ENCODE data around the gene CDCA7L. TPM values are rescaled to one million over a fixed set of nuclear protein-coding genes. Genes with fewer than 3 reads are reported as not detected.

Gene CDCA7L
- polyA plus RNA-seq, 1 donor (not counting 4 experiments of a cell fraction or from before 2014, with no cell fraction given) = 31.8 TPM

GRCh38 chr7:21943436-21943835 lies 2.3 kb downstream of the CDCA7L start:
- H3K9me1 ChIP-seq (ENCODE audit: control insufficient read depth, extremely low read depth, insufficient read depth, low read length) = peaks cover 2% of the 10 kb centered on the region
- no peak overlapping the region for H2AFZ ChIP-seq (ENCODE audit: control insufficient read depth, low read length)
- peak overlapping the region in 1 of 3 experiments; percentile 4 for H3K4me3 ChIP-seq (ENCODE audit: control insufficient read depth in 2 of 3, extremely low read depth in 1 of 3, insufficient read depth in 2 of 3, low read depth in 1 of 3, low read length in 3 of 3)
- H3K9ac ChIP-seq (ENCODE audit: control insufficient read depth, extremely low read depth, insufficient read depth, low read length) = no peak overlapping the region
- DNase-seq (ENCODE audit: low read depth, low spot score) (no peak), FAIRE-seq (no peak)
- H4K20me1 ChIP-seq (ENCODE audit: control insufficient read depth, extremely low read depth, insufficient read depth, low read length) = no peaks in the 10 kb centered on the region
- peaks cover 44% of the 10 kb centered on the region for H3K4me1 ChIP-seq (ENCODE audit: control insufficient read depth, extremely low read depth, insufficient read depth, low read length)
- TF ChIP-seq CTCF (optimal IDR thresholded peaks at IDR 0.05 in 1 of 3, IDR thresholded peaks at IDR 0.05 in 1 of 3, conservative IDR thresholded peaks at IDR 0.05 in 1 of 3; ENCODE audit: extremely low read depth in 1 of 3, insufficient read depth in 2 of 3, low read length in 3 of 3) (no peak), EZH2 (IDR thresholded peaks at IDR 0.05; ENCODE audit: low read length) (no peak)
- peak overlapping the region; percentile 98 for H3K4me2 ChIP-seq (ENCODE audit: control insufficient read depth, extremely low read depth, insufficient read depth, low read depth, low read length)
- peaks cover 23% of the 10 kb centered on the region for H3K79me2 ChIP-seq (ENCODE audit: control insufficient read depth, insufficient read depth, low read length)
- no peaks in the 10 kb centered on the region for H3K9me3 ChIP-seq (ENCODE audit: control insufficient read depth, low read depth, low read length)
- no peaks in the 10 kb centered on the region for H3K27me3 ChIP-seq (ENCODE audit: control insufficient read depth, extremely low read depth, insufficient read depth, low read length)
- dilution Hi-C loops (cut with MboI; ENCODE audit: extremely low pct_ligation_motif_present, low sequenced_read_pairs) = no loop called here
- H3K27ac ChIP-seq (ENCODE audit: control insufficient read depth, insufficient read depth, low read length) = no peak overlapping the region
- H3K36me3 ChIP-seq (ENCODE audit: control insufficient read depth in 2 of 2, extremely low read depth in 1 of 2, insufficient read depth in 2 of 2, low read length in 2 of 2) = peaks cover 0 to 8% of the 10 kb centered on the region in 2 experiments

- H2AFZ ChIP-seq (ENCODE audit: control insufficient read depth, low read length) = no peak overlapping the region
- peaks cover 2% of the 10 kb centered on the region for H3K9me1 ChIP-seq (ENCODE audit: control insufficient read depth, extremely low read depth, insufficient read depth, low read length)
- no peak for TF ChIP-seq EZH2 (IDR thresholded peaks at IDR 0.05; ENCODE audit: low read length)
- no peak for TF ChIP-seq CTCF (optimal IDR thresholded peaks at IDR 0.05 in 1 of 3, IDR thresholded peaks at IDR 0.05 in 1 of 3, conservative IDR thresholded peaks at IDR 0.05 in 1 of 3; ENCODE audit: extremely low read depth in 1 of 3, insufficient read depth in 2 of 3, low read length in 3 of 3)
- H3K4me1 ChIP-seq (ENCODE audit: control insufficient read depth, extremely low read depth, insufficient read depth, low read length) = peaks cover 44% of the 10 kb centered on the region
- H4K20me1 ChIP-seq (ENCODE audit: control insufficient read depth, extremely low read depth, insufficient read depth, low read length) = no peaks in the 10 kb centered on the region
- no peak overlapping the region for H3K9ac ChIP-seq (ENCODE audit: control insufficient read depth, extremely low read depth, insufficient read depth, low read length)
- peak overlapping the region in 1 of 3 experiments; percentile 4 for H3K4me3 ChIP-seq (ENCODE audit: control insufficient read depth in 2 of 3, extremely low read depth in 1 of 3, insufficient read depth in 2 of 3, low read depth in 1 of 3, low read length in 3 of 3)
- H3K79me2 ChIP-seq (ENCODE audit: control insufficient read depth, insufficient read depth, low read length) = peaks cover 27% of the 10 kb centered on the region
- H3K9me3 ChIP-seq (ENCODE audit: control insufficient read depth, low read depth, low read length) = no peaks in the 10 kb centered on the region
- H3K4me2 ChIP-seq (ENCODE audit: control insufficient read depth, extremely low read depth, insufficient read depth, low read depth, low read length) = peak overlapping the region; percentile 64
- no peak for FAIRE-seq
- no peak for DNase-seq (ENCODE audit: low read depth, low spot score)
- peaks cover 0 to 13% of the 10 kb centered on the region in 2 experiments for H3K36me3 ChIP-seq (ENCODE audit: control insufficient read depth in 2 of 2, extremely low read depth in 1 of 2, insufficient read depth in 2 of 2, low read length in 2 of 2)
- no peaks in the 10 kb centered on the region for H3K27me3 ChIP-seq (ENCODE audit: control insufficient read depth, extremely low read depth, insufficient read depth, low read length)
- dilution Hi-C loops (cut with MboI; ENCODE audit: extremely low pct_ligation_motif_present, low sequenced_read_pairs) = no loop called here
- H3K27ac ChIP-seq (ENCODE audit: control insufficient read depth, insufficient read depth, low read length) = peak overlapping the region; percentile 6
Measured at GRCh38 chr7:21942955-21943354, 2.7 kb downstream of the CDCA7L start.

Data from keratinocyte (primary cell).